Measurements from ENCODE around the gene STARD5.
A peak's percentile ranks its signal among the peaks of the same experiment; 100 is the strongest.

The STARD5 gene

GRCh38 chr15:81310480-81310879 lies 13.5 kb downstream of the STARD5 start:
- no peak for DNase-seq

- DNase-seq = no peak
These were observed 14.1 kb downstream of the STARD5 start for GRCh38 chr15:81309647-81310450.

GRCh38 chr15:81308260-81308659 lies 15.7 kb downstream of the STARD5 start:
- no peak for DNase-seq

GRCh38 chr15:81304226-81304625 lies 19.7 kb downstream of the STARD5 start:
- no peak for DNase-seq

- no peak for DNase-seq
These were observed 20.4 kb downstream of the STARD5 start for GRCh38 chr15:81303244-81304225.

- DNase-seq = no peak
These were observed 21.2 kb downstream of the STARD5 start for GRCh38 chr15:81302701-81303109.

- no peak for DNase-seq
These were observed 22.0 kb downstream of the STARD5 start for GRCh38 chr15:81301815-81302399.

GRCh38 chr15:81301385-81301784 lies 22.6 kb downstream of the STARD5 start:
- DNase-seq = no peak

GRCh38 chr15:81299630-81300273 lies 24.2 kb downstream of the STARD5 start:
- DNase-seq = no peak

GRCh38 chr15:81299156-81299555 lies 24.8 kb downstream of the STARD5 start:
- DNase-seq = no peak

- DNase-seq = no peak
These were observed 25.3 kb downstream of the STARD5 start for GRCh38 chr15:81298611-81299010.

GRCh38 chr15:81297603-81298575 lies 26.1 kb downstream of the STARD5 start:
- DNase-seq = no peak

- no peak for DNase-seq
These were observed 26.8 kb downstream of the STARD5 start for GRCh38 chr15:81297147-81297572.

- peak; percentile 47 for DNase-seq
These were observed 27.3 kb downstream of the STARD5 start for GRCh38 chr15:81296673-81297072.

GRCh38 chr15:81296186-81296585 lies 27.8 kb downstream of the STARD5 start:
- DNase-seq = no peak

- no peak for DNase-seq
These were observed 28.3 kb downstream of the STARD5 start for GRCh38 chr15:81295486-81296121.

GRCh38 chr15:81294516-81294880 lies 29.4 kb downstream of the STARD5 start:
- DNase-seq = no peak

GRCh38 chr15:81293728-81294515 lies 30.0 kb downstream of the STARD5 start:
- peak; percentile 19 for DNase-seq

- DNase-seq = no peak
These were observed 31.4 kb downstream of the STARD5 start for GRCh38 chr15:81292523-81293001.

- DNase-seq = no peak
These were observed 31.9 kb downstream of the STARD5 start for GRCh38 chr15:81291916-81292522.

Data from SIG-M5 (cell line).